OCI-LY7 (cell line): ENCODE measurements around the gene GNB1L. TPM values are rescaled to one million over a fixed set of nuclear protein-coding genes. Genes with fewer than 3 reads are reported as not detected.

Experiments used
- BruUV-seq: library from RNA; stranded (reverse); fragments of 400-500 nt; replicated peaks from 2 replicates; lab custom pipeline; 2021; lab: Mats Ljungman, UMichigan
- CTCF ChIA-PET: fragments of 300-600 bp; sonication (Branson Sonifier 250); formaldehyde crosslinking; loops from one replicate; lab custom pipeline; 2022; ENCODE audit warnings: antibody characterized with exemption; ENCODE audit not compliant: unreplicated experiment; lab: Charles Lee
- POLR2A ChIA-PET: fragments of 300-600 bp; sonication (Branson Sonifier 250); formaldehyde crosslinking; loops from one replicate; lab custom pipeline; 2022; ENCODE audit warnings: antibody characterized with exemption; lab: Charles Lee
- DNase-seq: peaks from one replicate; pipeline ENCODE4 v3.0.0-alpha.2; 2015; ENCODE audit warnings: low spot score
- H2AFZ ChIP-seq: fragments of 200-600 bp; sonication (generic), shearing (Covaris generic); 2 replicates; pipeline ENCODE4 v1.6.1; 2014; ENCODE audit warnings: mild to moderate bottlenecking, antibody characterized with exemption, low read length, moderate library complexity
- H3K27ac ChIP-seq: fragments of 200-600 bp; sonication (generic); 2 replicates; pipeline ENCODE4 v1.5.1; 2014; ENCODE audit warnings: mixed run types, low read depth, mild to moderate bottlenecking, moderate library complexity, low read length, inconsistent platforms; ENCODE audit not compliant: poor library complexity, severe bottlenecking
- H3K36me3 ChIP-seq: fragments of 200-600 bp; sonication (generic); 2 replicates; pipeline ENCODE4 v1.6.1; 2014; ENCODE audit warnings: mild to moderate bottlenecking, antibody characterized with exemption, low read length, moderate library complexity, mixed read lengths; ENCODE audit not compliant: insufficient read depth
- H3K4me1 ChIP-seq: fragments of 200-600 bp; sonication (generic); 2 replicates; pipeline ENCODE4 v1.5.1; 2014; ENCODE audit warnings: mild to moderate bottlenecking, low read length; ENCODE audit not compliant: insufficient read depth, poor library complexity, severe bottlenecking
- H3K4me2 ChIP-seq: fragments of 200-600 bp; sonication (generic); 2 replicates; pipeline ENCODE4 v1.6.1; 2014; ENCODE audit warnings: mild to moderate bottlenecking, low read length
- H3K4me3 ChIP-seq: fragments of 200-600 bp; sonication (generic); 2 replicates; pipeline ENCODE4 v1.5.1; 2014; ENCODE audit warnings: mild to moderate bottlenecking, low read depth, low read length; ENCODE audit not compliant: poor library complexity, severe bottlenecking
- H3K79me2 ChIP-seq: fragments of 200-600 bp; sonication (generic); 2 replicates; pipeline ENCODE4 v1.6.1; 2016; ENCODE audit warnings: low read depth, mild to moderate bottlenecking, low read length, moderate library complexity, mixed read lengths; ENCODE audit not compliant: insufficient read depth
- H3K9me2 ChIP-seq: fragments of 200-600 bp; sonication (generic); 2 replicates; pipeline ENCODE4 v1.6.1; 2016; ENCODE audit warnings: mild to moderate bottlenecking, low read length, mixed read lengths; ENCODE audit not compliant: insufficient read depth
- H3K9me3 ChIP-seq: fragments of 200-600 bp; sonication (generic); 2 replicates; pipeline ENCODE4 v1.6.1; 2014; ENCODE audit warnings: mild to moderate bottlenecking, mixed run types, low read length, mixed read lengths
- H4K20me1 ChIP-seq: fragments of 200-600 bp; sonication (generic); 2 replicates; pipeline ENCODE4 v1.6.1; 2014; ENCODE audit warnings: mild to moderate bottlenecking, antibody characterized with exemption, low read length, moderate library complexity, mixed read lengths; ENCODE audit not compliant: insufficient read depth
- CTCF ChIP-seq: fragments of 200-600 bp; sonication (generic); conservative IDR thresholded peaks from 2 replicates; pipeline ENCODE4 v1.5.1; 2014; ENCODE audit warnings: mild to moderate bottlenecking, antibody characterized with exemption, low read length, moderate library complexity, mixed read lengths
- EZH2phosphoT487 ChIP-seq: fragments of 200-600 bp; sonication (generic); IDR thresholded peaks from 2 replicates; pipeline ENCODE4 v1.6.1; 2018; ENCODE audit warnings: low read depth, borderline replicate concordance, mild to moderate bottlenecking, mixed run types, antibody characterized with exemption, low read length, moderate library complexity, mixed read lengths
- intact Hi-C: fragments of 100-400 bp; cut with micrococcal nuclease; formaldehyde crosslinking; loops from one replicate; pipeline ENCODE4 v1.10.0; 2022; ENCODE audit not compliant: unreplicated experiment
- total RNA-seq, 2 experiments: library from RNA; depleted of rRNA in 1 of 2; stranded (reverse); fragments of >200 nt in 1 of 2; shearing (Covaris generic) in 1 of 2; gene quantifications; 2 replicates each; pipeline ENCODE4 v1.2.3, GENCODE V29; 2014 to 2022

GNB1L gene
- total RNA-seq, 2 experiments from 2014 or later = 13.1 to 26.7 TPM

GRCh38 chr22:19740586-19740985 lies 114.1 kb downstream of the GNB1L start:
- CTCF ChIA-PET = no interaction called here
- no peak overlapping the region for H3K4me3 ChIP-seq
- no peak overlapping the region for H3K4me2 ChIP-seq
- POLR2A ChIA-PET = no interaction called here
- no peaks in the 10 kb centered on the region for H3K9me2 ChIP-seq
- no peaks in the 10 kb centered on the region for H3K4me1 ChIP-seq
- no peaks in the 10 kb centered on the region for H3K9me3 ChIP-seq
- no peak overlapping the region for H2AFZ ChIP-seq
- no peak overlapping the region for H3K27ac ChIP-seq
- no peaks in the 10 kb centered on the region for H3K36me3 ChIP-seq
- intact Hi-C loops = no loop called here
- no peak for DNase-seq
- H3K79me2 ChIP-seq = no peaks in the 10 kb centered on the region
- TF ChIP-seq CTCF (no peak), EZH2phosphoT487 (no peak)
- H4K20me1 ChIP-seq = no peaks in the 10 kb centered on the region
- BruUV-seq = no TSS peak

DNA sequence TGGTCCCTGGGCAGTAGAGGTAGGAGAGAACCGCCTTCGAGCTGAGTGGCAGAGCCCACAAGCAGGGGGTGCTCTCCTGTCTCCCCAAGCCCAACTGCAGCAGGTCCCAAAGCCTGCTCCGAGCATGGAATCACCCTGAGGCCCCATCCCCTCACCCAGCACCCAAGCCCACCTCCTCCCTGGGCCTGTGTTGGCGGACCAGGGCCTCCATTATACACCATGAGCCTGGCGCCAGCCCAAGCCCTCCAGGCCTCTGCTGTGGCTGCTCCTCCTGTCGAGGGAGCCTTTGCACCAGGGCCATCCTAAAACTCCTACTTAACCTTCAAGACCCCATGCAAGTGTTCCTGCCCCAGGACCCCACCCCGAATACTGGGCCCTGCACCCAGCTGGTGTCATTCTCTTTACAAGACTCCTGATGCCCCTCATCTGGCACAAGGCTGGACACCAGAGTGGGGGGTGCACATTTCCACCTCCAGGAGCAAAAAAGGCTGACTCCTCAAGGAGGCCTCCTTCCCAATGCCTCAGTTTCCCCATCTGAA lies 114.7 kb downstream of the GNB1L start:
- CTCF ChIA-PET = no interaction called here

More for the DNA sequence above, 114.7 kb downstream of the GNB1L start:
- Histone ChIP-seq H4K20me1 (no peaks in the 10 kb centered on the region), H3K4me3 (no peak overlapping the region), H3K9me3 (no peaks in the 10 kb centered on the region), H3K4me1 (no peaks in the 10 kb centered on the region), H3K27ac (no peak overlapping the region), H3K9me2 (no peaks in the 10 kb centered on the region), H3K36me3 (no peaks in the 10 kb centered on the region), H2AFZ (no peak overlapping the region), H3K4me2 (no peak overlapping the region), H3K79me2 (no peaks in the 10 kb centered on the region)
- intact Hi-C loops = no loop called here
- DNase-seq = no peak
- TF ChIP-seq CTCF (no peak), EZH2phosphoT487 (no peak)
- POLR2A ChIA-PET = no interaction called here
- BruUV-seq = no TSS peak
